IPS-NIHi7 (cell line): Measurements from ENCODE around the gene BTBD6.
"Not testable (repeated sequence)": the region's sequence is repeated elsewhere in the genome, so short reads cannot be mapped to it uniquely, and the experiment has no call there.

Source experiments
- DNase-seq: peaks from one replicate; pipeline ENCODE4 v3.0.0; 2012; ENCODE audit warnings: mixed read lengths; ENCODE audit errors: extremely low spot score

BTBD6 gene

DNA sequence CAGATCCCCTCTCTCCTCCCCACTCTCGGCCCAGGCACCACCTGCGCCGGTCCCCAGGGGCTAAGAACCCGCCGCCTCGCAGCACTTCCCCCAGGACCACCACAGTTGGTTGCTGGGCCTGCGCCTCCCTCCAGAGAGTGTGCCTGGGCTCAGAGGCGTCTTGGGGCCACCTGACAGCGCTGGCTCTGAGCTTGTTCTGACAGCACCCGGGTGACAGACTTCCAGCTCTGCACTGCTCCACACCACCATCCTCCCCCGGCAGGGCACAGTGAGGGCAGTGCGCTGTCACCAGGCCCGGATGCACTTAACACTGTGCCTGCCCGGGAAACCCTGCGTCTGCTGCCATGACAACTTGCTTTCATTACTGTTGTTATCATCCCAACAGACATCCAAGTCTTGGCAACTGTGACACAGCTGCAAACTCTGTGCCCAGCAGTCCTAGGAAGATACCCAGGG is 45.8 kb downstream of the BTBD6 start:
- no peak for DNase-seq

GRCh38 chr14:105297311-105297710 is 49.0 kb downstream of the BTBD6 start:
- not testable (repeated sequence) for DNase-seq

GRCh38 chr14:105299654-105300541 is 51.6 kb downstream of the BTBD6 start:
- no peak for DNase-seq
